Measurements from ENCODE around the gene PTPRK.

PTPRK gene

DNA sequence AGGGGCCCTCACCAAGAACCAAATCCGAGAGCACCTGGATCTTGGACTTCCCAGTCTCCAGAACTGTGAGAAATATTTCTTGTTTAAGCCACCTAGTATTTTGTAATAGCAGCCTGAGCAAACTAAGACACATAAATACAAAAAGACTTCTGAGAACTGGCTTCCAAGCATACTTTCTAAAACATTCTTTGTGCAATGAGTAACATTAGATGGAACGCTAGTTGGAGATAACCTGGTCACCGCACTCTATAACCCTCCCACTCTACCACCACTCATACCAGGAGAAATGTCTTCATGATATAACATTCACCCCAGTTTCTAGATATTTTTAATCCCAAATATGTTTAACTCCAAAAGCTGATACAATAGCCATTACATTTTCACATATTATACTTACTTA lies 450.0 kb downstream of the PTPRK start:
- H3K9me3 Mint-ChIP-seq, result no peaks in the 10 kb centered on the region
- no peak overlapping the region for H3K4me3 Mint-ChIP-seq
- no peaks in the 10 kb centered on the region for H3K27me3 Mint-ChIP-seq (ENCODE audit: low read depth)
- TF ChIP-seq, protein P1, sequence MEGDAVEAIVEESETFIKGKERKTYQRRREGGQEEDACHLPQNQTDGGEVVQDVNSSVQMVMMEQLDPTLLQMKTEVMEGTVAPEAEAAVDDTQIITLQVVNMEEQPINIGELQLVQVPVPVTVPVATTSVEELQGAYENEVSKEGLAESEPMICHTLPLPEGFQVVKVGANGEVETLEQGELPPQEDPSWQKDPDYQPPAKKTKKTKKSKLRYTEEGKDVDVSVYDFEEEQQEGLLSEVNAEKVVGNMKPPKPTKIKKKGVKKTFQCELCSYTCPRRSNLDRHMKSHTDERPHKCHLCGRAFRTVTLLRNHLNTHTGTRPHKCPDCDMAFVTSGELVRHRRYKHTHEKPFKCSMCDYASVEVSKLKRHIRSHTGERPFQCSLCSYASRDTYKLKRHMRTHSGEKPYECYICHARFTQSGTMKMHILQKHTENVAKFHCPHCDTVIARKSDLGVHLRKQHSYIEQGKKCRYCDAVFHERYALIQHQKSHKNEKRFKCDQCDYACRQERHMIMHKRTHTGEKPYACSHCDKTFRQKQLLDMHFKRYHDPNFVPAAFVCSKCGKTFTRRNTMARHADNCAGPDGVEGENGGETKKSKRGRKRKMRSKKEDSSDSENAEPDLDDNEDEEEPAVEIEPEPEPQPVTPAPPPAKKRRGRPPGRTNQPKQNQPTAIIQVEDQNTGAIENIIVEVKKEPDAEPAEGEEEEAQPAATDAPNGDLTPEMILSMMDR (IDR thresholded peaks at IDR 0.05; ENCODE audit: unreplicated experiment in 3 of 3), result no peak
- H3K36me3 Mint-ChIP-seq (ENCODE audit: low read depth), result peaks cover 25% of the 10 kb centered on the region
- H3K4me1 Mint-ChIP-seq, result no peaks in the 10 kb centered on the region
- no peak overlapping the region for H3K27ac Mint-ChIP-seq

DNA sequence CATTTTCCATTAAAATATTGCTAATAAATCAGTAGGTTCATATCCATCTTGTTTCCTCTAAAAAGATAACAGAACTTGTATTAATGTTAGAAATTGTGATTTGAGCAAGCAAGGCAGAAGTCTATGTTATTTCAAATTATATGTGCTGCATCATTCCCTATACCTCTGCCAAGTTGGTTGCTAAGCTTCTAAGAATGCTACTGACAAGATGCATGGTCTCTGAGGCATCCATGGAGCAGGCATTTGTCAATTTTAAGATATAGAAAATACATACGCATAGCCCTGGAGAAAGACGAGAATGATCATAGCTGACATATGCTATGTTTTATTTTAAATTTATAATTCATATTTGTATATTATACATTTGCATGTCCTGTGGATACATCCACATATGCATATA lies 451.2 kb downstream of the PTPRK start:
- Mint-ChIP-seq H3K27ac (no peak overlapping the region), H3K9me3 (no peaks in the 10 kb centered on the region), H3K27me3 (ENCODE audit: low read depth) (no peaks in the 10 kb centered on the region), H3K4me3 (no peak overlapping the region), H3K36me3 (ENCODE audit: low read depth) (peaks cover 23% of the 10 kb centered on the region), H3K4me1 (no peaks in the 10 kb centered on the region)
- TF ChIP-seq, protein P1 (IDR thresholded peaks at IDR 0.05; ENCODE audit: unreplicated experiment in 3 of 3), result no peak

- H3K4me1 Mint-ChIP-seq, result no peaks in the 10 kb centered on the region
- TF ChIP-seq, protein P1 (IDR thresholded peaks at IDR 0.05; ENCODE audit: unreplicated experiment in 3 of 3), result no peak
- no peaks in the 10 kb centered on the region for H3K9me3 Mint-ChIP-seq
- peaks cover 21% of the 10 kb centered on the region for H3K36me3 Mint-ChIP-seq (ENCODE audit: low read depth)
- no peak overlapping the region for H3K4me3 Mint-ChIP-seq
- no peaks in the 10 kb centered on the region for H3K27me3 Mint-ChIP-seq (ENCODE audit: low read depth)
- no peak overlapping the region for H3K27ac Mint-ChIP-seq
Observed at GRCh38 chr6:128068119-128068479, 452.3 kb downstream of the PTPRK start.

GRCh38 chr6:128067446-128068118 lies 452.8 kb downstream of the PTPRK start:
- H3K9me3 Mint-ChIP-seq, result no peaks in the 10 kb centered on the region
- no peak overlapping the region for H3K27ac Mint-ChIP-seq
- H3K27me3 Mint-ChIP-seq (ENCODE audit: low read depth), result no peaks in the 10 kb centered on the region
- H3K4me3 Mint-ChIP-seq, result no peak overlapping the region
- H3K36me3 Mint-ChIP-seq (ENCODE audit: low read depth), result peaks cover 18% of the 10 kb centered on the region
- TF ChIP-seq, protein P1 (IDR thresholded peaks at IDR 0.05; ENCODE audit: unreplicated experiment in 3 of 3), result no peak
- H3K4me1 Mint-ChIP-seq, result no peaks in the 10 kb centered on the region

GRCh38 chr6:128065072-128065471 lies 455.3 kb downstream of the PTPRK start:
- TF ChIP-seq, protein P1 (IDR thresholded peaks at IDR 0.05; ENCODE audit: unreplicated experiment in 3 of 3), result no peak
- Mint-ChIP-seq H3K4me1 (no peaks in the 10 kb centered on the region), H3K27me3 (ENCODE audit: low read depth) (no peaks in the 10 kb centered on the region), H3K27ac (no peak overlapping the region), H3K9me3 (no peaks in the 10 kb centered on the region), H3K4me3 (no peak overlapping the region), H3K36me3 (ENCODE audit: low read depth) (peaks cover 14% of the 10 kb centered on the region)

DNA sequence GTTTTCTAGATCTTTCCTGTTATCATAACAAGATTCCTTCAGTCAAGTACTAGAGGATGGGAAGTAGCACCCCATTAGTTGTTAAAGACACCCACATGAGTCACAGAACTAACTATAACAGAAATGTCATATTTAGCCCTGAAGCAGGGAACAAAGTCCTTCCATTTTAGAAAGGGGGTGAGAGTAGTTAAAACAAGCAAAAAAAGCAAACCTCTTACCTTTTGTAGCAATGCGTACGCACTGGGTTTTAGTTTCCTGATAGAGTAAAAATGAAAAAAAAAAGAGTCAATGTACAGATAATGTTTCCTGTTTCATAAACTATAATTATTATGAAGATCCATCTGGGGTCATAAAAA lies 455.9 kb downstream of the PTPRK start:
- Mint-ChIP-seq H3K27ac (no peak overlapping the region), H3K27me3 (ENCODE audit: low read depth) (no peaks in the 10 kb centered on the region), H3K4me1 (no peaks in the 10 kb centered on the region), H3K9me3 (no peaks in the 10 kb centered on the region), H3K36me3 (ENCODE audit: low read depth) (peaks cover 19% of the 10 kb centered on the region), H3K4me3 (no peak overlapping the region)
- TF ChIP-seq, protein P1 (IDR thresholded peaks at IDR 0.05; ENCODE audit: unreplicated experiment in 3 of 3), result no peak

All from nephron (organoid).